MCF 10A (cell line): ENCODE results near the gene SLC8A3. TPM values are rescaled to one million over a fixed set of nuclear protein-coding genes. Genes with fewer than 3 reads are reported as not detected.

Experiments used
- BruUV-seq: library from RNA; stranded (reverse); fragments of 400-500 nt; replicated peaks from 2 replicates; lab custom pipeline; 2021; lab: Mats Ljungman, UMichigan
- CTCF ChIA-PET: fragments of 300-600 bp; sonication (Branson Sonifier 250); formaldehyde crosslinking; extraction: SDS; loops from one replicate; lab custom pipeline; 2021; ENCODE audit warnings: antibody characterized with exemption, inconsistent platforms; lab: Yijun Ruan, JAX
- POLR2A ChIA-PET: fragments of 300-600, 350-650 bp; sonication (Branson Sonifier 250); formaldehyde crosslinking; extraction: SDS; loops from one replicate; lab custom pipeline; 2020; ENCODE audit warnings: antibody characterized with exemption, inconsistent platforms; lab: Yijun Ruan, JAX
- DNase-seq: peaks from one replicate; pipeline ENCODE4 v3.0.0-alpha.2; 2018; ENCODE audit not compliant: unreplicated experiment
- H3K27ac Mint-ChIP-seq: one replicate; pipeline ENCODE4 v1.8.0; 2022; ENCODE audit warnings: mild to moderate bottlenecking, low read depth, mixed read lengths; ENCODE audit not compliant: unreplicated experiment
- H3K27me3 Mint-ChIP-seq: one replicate; pipeline ENCODE4 v1.8.0; 2022; ENCODE audit warnings: mixed read lengths; ENCODE audit not compliant: insufficient read depth, unreplicated experiment
- H3K36me3 Mint-ChIP-seq: one replicate; pipeline ENCODE4 v1.8.0; 2022; ENCODE audit warnings: mild to moderate bottlenecking, moderate library complexity, mixed read lengths; ENCODE audit not compliant: insufficient read depth, unreplicated experiment
- H3K4me1 Mint-ChIP-seq: one replicate; pipeline ENCODE4 v1.8.0; 2022; ENCODE audit warnings: mixed read lengths; ENCODE audit not compliant: insufficient read depth, unreplicated experiment
- H3K4me3 Mint-ChIP-seq: one replicate; pipeline ENCODE4 v1.8.0; 2022; ENCODE audit warnings: mild to moderate bottlenecking, moderate library complexity, mixed read lengths; ENCODE audit not compliant: unreplicated experiment
- H3K9me3 Mint-ChIP-seq: one replicate; pipeline ENCODE4 v1.8.0; 2022; ENCODE audit warnings: mixed read lengths; ENCODE audit not compliant: unreplicated experiment
- CTCF ChIP-seq: fragments of 200-600 bp; IDR thresholded peaks from one replicate; pipeline ENCODE4 v1.8.0; 2022; ENCODE audit warnings: antibody characterized with exemption, mild to moderate bottlenecking; ENCODE audit not compliant: unreplicated experiment
- intact Hi-C: fragments of 100-400 bp; cut with micrococcal nuclease; formaldehyde crosslinking; loops from 2 replicates; pipeline ENCODE4 v1.14.1; 2022
- total RNA-seq: library from RNA; stranded (reverse); gene quantifications from 2 replicates; pipeline ENCODE4 v1.2.3, GENCODE V29; 2022

SLC8A3 gene
- total RNA-seq, 1 experiment from 2014 or later = not detected

GRCh38 chr14:70143306-70143705 lies 45.4 kb downstream of the SLC8A3 start:
- peaks cover 100% of the 10 kb centered on the region for H3K27me3 Mint-ChIP-seq
- no peak overlapping the region for H3K4me3 Mint-ChIP-seq
- no peak overlapping the region for H3K27ac Mint-ChIP-seq
- no peaks in the 10 kb centered on the region for H3K9me3 Mint-ChIP-seq
- no peaks in the 10 kb centered on the region for H3K36me3 Mint-ChIP-seq
- ChIA-PET POLR2A (no interaction called here), CTCF (interaction anchor here (0.7 kb wide), 1 partner anchor 411 kb away, joined by 3 read pairs; no protein-coding TSS in a partner anchor)
- no TSS peak for BruUV-seq
- no peaks in the 10 kb centered on the region for H3K4me1 Mint-ChIP-seq
- intact Hi-C loops = no loop called here
- no peak for TF ChIP-seq CTCF
- DNase-seq = no peak

- H3K27me3 Mint-ChIP-seq = peaks cover 89% of the 10 kb centered on the region
- no peaks in the 10 kb centered on the region for H3K9me3 Mint-ChIP-seq
- no peak overlapping the region for H3K4me3 Mint-ChIP-seq
- no peaks in the 10 kb centered on the region for H3K4me1 Mint-ChIP-seq
- BruUV-seq = no TSS peak
- no peak for DNase-seq
- H3K36me3 Mint-ChIP-seq = no peaks in the 10 kb centered on the region
- no peak for TF ChIP-seq CTCF
- H3K27ac Mint-ChIP-seq = no peak overlapping the region
- intact Hi-C loops = no loop called here
- ChIA-PET POLR2A (no interaction called here), CTCF (no interaction called here)
Measured at GRCh38 chr14:70140614-70141013, 48.1 kb downstream of the SLC8A3 start.

GRCh38 chr14:70139384-70139783 lies 49.4 kb downstream of the SLC8A3 start:
- Mint-ChIP-seq H3K4me1 (no peaks in the 10 kb centered on the region), H3K9me3 (no peaks in the 10 kb centered on the region), H3K27me3 (peaks cover 89% of the 10 kb centered on the region), H3K27ac (no peak overlapping the region), H3K36me3 (no peaks in the 10 kb centered on the region), H3K4me3 (no peak overlapping the region)
- intact Hi-C loops = no loop called here
- CTCF ChIA-PET = interaction anchor here (0.5 to 0.6 kb wide), 2 partner anchors 30 to 42 kb away, joined by 3 to 4 read pairs; no protein-coding TSS in a partner anchor
- TF ChIP-seq CTCF = no peak
- no peak for DNase-seq
- POLR2A ChIA-PET = no interaction called here
- BruUV-seq = no TSS peak

GRCh38 chr14:70137788-70138187 lies 51.0 kb downstream of the SLC8A3 start:
- H3K9me3 Mint-ChIP-seq = no peaks in the 10 kb centered on the region
- BruUV-seq = no TSS peak
- no peak overlapping the region for H3K4me3 Mint-ChIP-seq
- H3K27ac Mint-ChIP-seq = no peak overlapping the region
- CTCF ChIA-PET = no interaction called here
- POLR2A ChIA-PET = no interaction called here
- intact Hi-C loops = no loop called here
- no peak for DNase-seq
- no peaks in the 10 kb centered on the region for H3K36me3 Mint-ChIP-seq
- no peak for TF ChIP-seq CTCF
- no peaks in the 10 kb centered on the region for H3K4me1 Mint-ChIP-seq
- H3K27me3 Mint-ChIP-seq = peaks cover 85% of the 10 kb centered on the region
